SK-N-SH treated with all-trans-retinoic acid at 6 μM for 48 hours (cell line): Measurements from ENCODE around the gene XYLT2.

Experiments
- PATZ1 ChIP-seq: fragments of 250-450 bp; sonication (Bioruptor Pico); IDR thresholded peaks from 2 replicates; pipeline ENCODE4 v1.8.0; 2020; ENCODE audit warnings: mild to moderate bottlenecking, moderate library complexity, borderline replicate concordance
- ZNF70 ChIP-seq: fragments of 450-650 bp; formaldehyde crosslinking; IDR thresholded peaks from 2 replicates; pipeline ENCODE4 v1.5.0; 2020; ENCODE audit warnings: mild to moderate bottlenecking, moderate library complexity

GRCh38 chr17:50407921-50408320 lies 62.0 kb downstream of the XYLT2 start:
- TF ChIP-seq PATZ1 (CRISPR knock-in tag) = no peak
- no peak for TF ChIP-seq ZNF70 (CRISPR knock-in tag)
